CD14-positive monocyte (primary cell): ENCODE measurements around the gene PLXND1. TPM values are rescaled to one million over a fixed set of nuclear protein-coding genes. Genes with fewer than 3 reads are reported as not detected.

Experiments used
- DNase-seq, 3 donors: peaks; one replicate each; pipeline ENCODE4 v3.0.0-alpha.2; 2011 to 2022
- H2AFZ ChIP-seq: 2 replicates; pipeline ENCODE4 v1.6.0; 2012; ENCODE audit warnings: mild to moderate bottlenecking, low read depth, low read length, inconsistent platforms; ENCODE audit not compliant: insufficient read depth, poor library complexity, severe bottlenecking
- H3K27ac ChIP-seq, 2 donors: 1 replicate in 1 of 2; 2 replicates in 1 of 2; pipeline ENCODE4 v1.5.1; 2012 to 2013; ENCODE audit warnings: low read length in 2 of 2, control low read depth in 1 of 2, inconsistent platforms in 1 of 2, low read depth in 1 of 2, mild to moderate bottlenecking in 1 of 2
- H3K27me3 ChIP-seq, 2 donors: one replicate each; pipeline versions ENCODE4 v1.6.0 to v1.6.1; 2011 to 2013; ENCODE audit warnings: low read length in 2 of 2; ENCODE audit not compliant: control insufficient read depth in 2 of 2, insufficient read depth in 2 of 2
- H3K36me3 ChIP-seq, 2 donors: replicated peaks in 1 of 2; 1 replicate in 1 of 2; 2 replicates in 1 of 2; pipeline versions ENCODE4 v1.5.1 to v1.6.1; 2012 to 2013; ENCODE audit warnings: low read length in 2 of 2, control low read depth in 1 of 2, inconsistent platforms in 1 of 2, mild to moderate bottlenecking in 1 of 2; ENCODE audit not compliant: insufficient read depth in 2 of 2, control insufficient read depth in 1 of 2
- H3K4me1 ChIP-seq, 2 donors: 1 replicate in 1 of 2; 2 replicates in 1 of 2; pipeline versions ENCODE4 v1.5.1 to v1.6.1; 2012 to 2013; ENCODE audit warnings: low read length in 2 of 2, control low read depth in 1 of 2, inconsistent platforms in 1 of 2, mild to moderate bottlenecking in 1 of 2, moderate library complexity in 1 of 2; ENCODE audit not compliant: insufficient read depth in 2 of 2, control insufficient read depth in 1 of 2
- H3K4me2 ChIP-seq: replicated peaks from 2 replicates; pipeline ENCODE3; 2012; ENCODE audit warnings: low read length, moderate library complexity, mild to moderate bottlenecking; ENCODE audit not compliant: poor library complexity, severe bottlenecking; ENCODE audit errors: extremely low read depth
- H3K4me3 ChIP-seq, 3 experiments: fragments of 200-600 bp in 1 of 3; sonication (generic) in 1 of 3; replicated peaks in 1 of 3; 1 replicate in 2 of 3; 2 replicates in 1 of 3; pipeline ENCODE4 v1.5.1; 2011 to 2013; ENCODE audit warnings: low read length in 3 of 3, mild to moderate bottlenecking in 3 of 3, control low read depth in 2 of 3, low read depth in 2 of 3, inconsistent platforms in 1 of 3, moderate library complexity in 1 of 3
- H3K79me2 ChIP-seq: 2 replicates; pipeline ENCODE4 v1.6.0; 2012; ENCODE audit warnings: mild to moderate bottlenecking, control low read depth, inconsistent platforms, low read length, moderate library complexity; ENCODE audit not compliant: insufficient read depth
- H3K9ac ChIP-seq: 2 replicates; pipeline ENCODE4 v1.6.0; 2017; ENCODE audit warnings: low read length, mild to moderate bottlenecking; ENCODE audit not compliant: insufficient read depth, poor library complexity, severe bottlenecking
- H3K9me3 ChIP-seq, 2 donors: replicated peaks in 1 of 2; 1 replicate in 1 of 2; 2 replicates in 1 of 2; pipeline versions ENCODE4 v1.5.1 to v1.6.1; 2012 to 2013; ENCODE audit warnings: low read length in 2 of 2, control low read depth in 1 of 2; ENCODE audit not compliant: control insufficient read depth in 1 of 2, insufficient read depth in 1 of 2
- H4K20me1 ChIP-seq: 2 replicates; pipeline ENCODE4 v1.6.0; 2012; ENCODE audit warnings: mild to moderate bottlenecking, low read length, control low read depth, moderate library complexity; ENCODE audit not compliant: insufficient read depth
- H3K27ac Mint-ChIP-seq, 7 donors: one replicate each; pipeline ENCODE4 v1.8.0; 2020; ENCODE audit warnings: mild to moderate bottlenecking in 7 of 7, mixed read lengths in 7 of 7, moderate library complexity in 6 of 7, inconsistent platforms in 2 of 7
- H3K27me3 Mint-ChIP-seq, 3 donors: one replicate each; pipeline ENCODE4 v1.8.0; 2021 to 2022; ENCODE audit warnings: low read depth in 3 of 3, mild to moderate bottlenecking in 3 of 3, mixed read lengths in 3 of 3, moderate library complexity in 3 of 3, inconsistent platforms in 1 of 3
- H3K36me3 Mint-ChIP-seq, 2 donors: one replicate each; pipeline ENCODE4 v1.8.0; 2020; ENCODE audit warnings: mixed read lengths in 2 of 2, inconsistent platforms in 1 of 2, mild to moderate bottlenecking in 1 of 2
- H3K4me1 Mint-ChIP-seq: one replicate; pipeline ENCODE4 v1.8.0; 2020; ENCODE audit warnings: mild to moderate bottlenecking, mixed read lengths
- H3K4me3 Mint-ChIP-seq, 2 donors: one replicate each; pipeline ENCODE4 v1.8.0; 2020; ENCODE audit warnings: mild to moderate bottlenecking in 2 of 2, mixed read lengths in 2 of 2, moderate library complexity in 1 of 2
- H3K9me3 Mint-ChIP-seq, 7 donors: one replicate each; pipeline ENCODE4 v1.8.0; 2020 to 2022; ENCODE audit warnings: mixed read lengths in 7 of 7, mild to moderate bottlenecking in 6 of 7, moderate library complexity in 6 of 7, inconsistent platforms in 2 of 7
- WGBS: methylation state at CpG from one replicate; pipeline ENCODE4 v1.1.5; 2013; ENCODE audit warnings: missing lambda C conversion rate; ENCODE audit not compliant: insufficient coverage; 5-methylcytosine and 5-hydroxymethylcytosine counted together
- intact Hi-C, 2 donors: fragments of 100-400 bp; cut with micrococcal nuclease; formaldehyde crosslinking; loops; one replicate each; pipeline versions ENCODE4 v1.15.0 to v1.15.1; 2023
- polyA plus RNA-seq, 3 donors: library from polyadenylated mRNA; depleted of rRNA in 1 of 3; unstranded in 2 of 3; stranded (reverse) in 1 of 3; fragments of 300-500 nt in 2 of 3; fragments of >200 nt in 1 of 3; fragmentation: Illumina TruSeq in 2 of 3; gene quantifications; 1 replicate in 2 of 3; 2 replicates in 1 of 3; pipeline ENCODE4 v1.2.3, GENCODE V29; 2012 to 2021
- TF ChIP-seq, protein P1 (sequence below): fragments of 200-600 bp; IDR thresholded peaks from one replicate; pipeline ENCODE4 v1.8.0; 2022; ENCODE audit warnings: antibody characterized with exemption, mild to moderate bottlenecking

The PLXND1 gene
- polyA plus RNA-seq, 3 donors: 7.1 to 170 (median 9.9) TPM

DNA sequence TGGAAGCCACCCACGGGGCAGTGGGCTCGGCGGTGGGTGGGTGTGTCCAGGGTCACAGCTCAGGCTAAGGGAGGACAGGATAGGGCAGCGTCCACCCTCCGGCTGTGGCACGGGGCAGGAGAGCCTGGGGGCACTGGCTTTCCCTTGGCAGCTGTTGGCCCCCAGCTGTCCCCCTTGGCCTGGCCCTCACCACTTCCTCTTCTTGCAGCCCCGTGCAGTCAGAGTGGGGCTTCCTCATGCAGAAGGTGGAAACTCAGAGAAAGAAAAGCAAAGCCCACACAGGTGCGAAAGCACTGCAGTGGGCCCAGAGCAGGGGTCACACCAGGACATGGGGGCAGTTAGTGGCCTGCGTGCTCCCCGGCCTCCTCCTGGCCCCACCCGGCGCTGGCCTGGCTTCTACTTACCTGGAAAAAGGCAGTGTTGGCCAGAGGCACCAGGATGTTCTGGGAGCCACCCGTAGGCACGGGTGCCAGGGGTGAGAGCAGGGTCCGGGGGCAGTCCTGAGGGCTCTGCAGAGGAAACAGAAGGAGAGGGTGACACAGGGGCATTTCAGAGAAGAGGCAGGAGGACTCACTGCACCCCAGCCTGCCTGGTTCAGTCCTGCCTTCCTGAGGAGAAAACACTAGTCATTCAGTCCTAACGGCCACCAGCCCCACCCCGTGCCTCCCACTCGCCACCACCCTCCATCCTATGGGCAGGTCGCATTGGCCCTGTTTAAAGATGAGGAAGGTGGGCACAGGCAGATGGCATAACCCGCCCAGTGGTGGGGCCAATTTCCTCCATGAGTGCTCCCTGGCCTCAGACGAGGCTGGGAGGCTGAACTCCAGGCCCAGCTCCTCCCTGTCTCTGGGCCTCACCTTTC lies 28.3 kb downstream of the PLXND1 start:
- 2% methylated on average over 15 of the region's 21 CpGs for WGBS
- peak; percentile 64 to 76 (median 64) for DNase-seq
- Histone ChIP-seq H4K20me1 (peaks cover 31% of the 10 kb centered on the region), H3K4me1 (peaks cover 42 to 44% of the 10 kb centered on the region in 2 donors), H2AFZ (peak overlapping the region; percentile 29), H3K4me3 (peak overlapping the region in 1 of 3 experiments; percentile 53), H3K9ac (peak overlapping the region; percentile 36), H3K4me2 (peak overlapping the region; percentile 43), H3K9me3 (no peaks in the 10 kb centered on the region), H3K27ac (peak overlapping the region; percentile 49 to 81), H3K36me3 (peaks cover 40 to 73% of the 10 kb centered on the region in 2 donors), H3K79me2 (peaks cover 23% of the 10 kb centered on the region), H3K27me3 (no peaks in the 10 kb centered on the region)
- no peaks in the 10 kb centered on the region for H3K9me3 Mint-ChIP-seq
- peaks cover 0 to under 1% (median 0%) of the 10 kb centered on the region in 3 donors for H3K27me3 Mint-ChIP-seq
- H3K4me3 Mint-ChIP-seq: peak overlapping the region; percentile 16 to 69
- H3K4me1 Mint-ChIP-seq: peaks cover 48% of the 10 kb centered on the region
- TF ChIP-seq, protein P1, sequence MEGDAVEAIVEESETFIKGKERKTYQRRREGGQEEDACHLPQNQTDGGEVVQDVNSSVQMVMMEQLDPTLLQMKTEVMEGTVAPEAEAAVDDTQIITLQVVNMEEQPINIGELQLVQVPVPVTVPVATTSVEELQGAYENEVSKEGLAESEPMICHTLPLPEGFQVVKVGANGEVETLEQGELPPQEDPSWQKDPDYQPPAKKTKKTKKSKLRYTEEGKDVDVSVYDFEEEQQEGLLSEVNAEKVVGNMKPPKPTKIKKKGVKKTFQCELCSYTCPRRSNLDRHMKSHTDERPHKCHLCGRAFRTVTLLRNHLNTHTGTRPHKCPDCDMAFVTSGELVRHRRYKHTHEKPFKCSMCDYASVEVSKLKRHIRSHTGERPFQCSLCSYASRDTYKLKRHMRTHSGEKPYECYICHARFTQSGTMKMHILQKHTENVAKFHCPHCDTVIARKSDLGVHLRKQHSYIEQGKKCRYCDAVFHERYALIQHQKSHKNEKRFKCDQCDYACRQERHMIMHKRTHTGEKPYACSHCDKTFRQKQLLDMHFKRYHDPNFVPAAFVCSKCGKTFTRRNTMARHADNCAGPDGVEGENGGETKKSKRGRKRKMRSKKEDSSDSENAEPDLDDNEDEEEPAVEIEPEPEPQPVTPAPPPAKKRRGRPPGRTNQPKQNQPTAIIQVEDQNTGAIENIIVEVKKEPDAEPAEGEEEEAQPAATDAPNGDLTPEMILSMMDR: no peak
- H3K27ac Mint-ChIP-seq: peak overlapping the region; percentile 70 to 91 (median 88)
- peaks cover 45 to 66% of the 10 kb centered on the region in 2 donors for H3K36me3 Mint-ChIP-seq
- intact Hi-C loops: loop anchor here (2.0 to 5.0 kb wide), 2 partner anchors 21 to 39 kb away; no protein-coding TSS in a partner anchor

DNA sequence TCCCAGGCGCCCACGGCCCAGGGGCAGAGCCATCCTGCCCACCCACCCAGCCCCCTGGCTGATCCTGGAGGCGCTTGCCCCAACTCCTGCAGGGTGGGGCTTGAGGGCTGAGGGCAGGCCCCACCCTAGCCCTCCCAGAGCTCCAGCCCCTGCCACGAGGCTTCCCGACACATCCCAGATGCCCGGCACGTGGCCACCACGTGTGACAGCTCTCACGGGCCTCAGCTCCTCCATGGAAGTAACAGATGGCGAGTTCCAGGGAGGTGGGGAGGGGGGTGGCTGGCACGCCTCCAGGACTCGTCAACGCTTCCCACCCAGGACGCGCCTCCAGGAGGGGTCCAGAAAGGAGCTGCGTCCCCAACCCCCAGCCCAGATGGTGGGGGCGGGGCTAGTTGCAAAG lies 29.1 kb downstream of the PLXND1 start:
- H3K4me1 ChIP-seq: peaks cover 35 to 37% of the 10 kb centered on the region in 2 donors
- H3K27me3 Mint-ChIP-seq: peaks cover 0 to 2% (median 0%) of the 10 kb centered on the region in 3 donors
- peak overlapping the region in 1 of 2 donors; percentile 69 for H3K4me3 Mint-ChIP-seq
- no peaks in the 10 kb centered on the region for H3K9me3 Mint-ChIP-seq
- intact Hi-C loops: loop anchor here (5.0 kb wide), 1 partner anchor 40 kb away; no protein-coding TSS in a partner anchor
- H3K36me3 Mint-ChIP-seq: peaks cover 45 to 62% of the 10 kb centered on the region in 2 donors
- TF ChIP-seq, protein P1: no peak
- H3K27me3 ChIP-seq: no peaks in the 10 kb centered on the region
- no peak for DNase-seq
- peak overlapping the region; percentile 59 to 81 for H3K27ac ChIP-seq
- peak overlapping the region in 1 of 3 experiments; percentile 53 for H3K4me3 ChIP-seq
- WGBS: 11% methylated on average over 11 of the region's 17 CpGs
- H4K20me1 ChIP-seq: peaks cover 24% of the 10 kb centered on the region
- peaks cover 45 to 73% of the 10 kb centered on the region in 2 donors for H3K36me3 ChIP-seq
- H3K4me2 ChIP-seq: peak overlapping the region; percentile 43
- peak overlapping the region; percentile 53 for H2AFZ ChIP-seq
- peak overlapping the region in 4 of 7 donors; percentile 70 to 89 (median 82) for H3K27ac Mint-ChIP-seq
- H3K9me3 ChIP-seq: no peaks in the 10 kb centered on the region
- peak overlapping the region; percentile 36 for H3K9ac ChIP-seq
- H3K4me1 Mint-ChIP-seq: peaks cover 41% of the 10 kb centered on the region
- peaks cover 23% of the 10 kb centered on the region for H3K79me2 ChIP-seq
